ENCODE results near the gene SREBF2. TPM values are rescaled to one million over a fixed set of nuclear protein-coding genes. Genes with fewer than 3 reads are reported as not detected.

The SREBF2 gene
- total and polyA plus RNA-seq, 2 donors (not counting 3 experiments of a cell fraction or from before 2014, with no cell fraction given) = 101 to 136 TPM

DNA sequence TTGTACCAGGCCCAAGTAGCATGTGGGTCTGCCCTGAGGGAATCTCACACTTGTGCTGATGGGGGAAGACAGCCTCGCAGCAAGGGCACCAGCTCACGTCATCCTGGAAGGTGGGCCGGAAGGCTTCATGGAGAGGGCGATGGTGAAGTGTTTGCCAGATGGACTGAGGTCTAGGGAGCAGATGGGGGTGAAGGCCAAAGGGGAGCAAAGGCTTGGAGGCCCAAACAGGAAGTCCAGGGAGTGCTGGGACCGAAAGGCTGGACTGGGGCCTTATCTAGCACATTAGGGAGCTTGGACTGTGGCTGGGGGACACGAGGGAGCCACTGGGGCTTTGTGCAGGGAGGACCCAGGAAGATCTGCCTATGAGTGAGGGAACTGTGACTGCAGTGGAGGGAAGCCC, 94.9 kb downstream of the SREBF2 start:
- TF ChIP-seq EZH2 (IDR thresholded peaks at IDR 0.05; ENCODE audit: borderline replicate concordance, low read depth, low read length, severe bottlenecking) = no peak
- TF ChIP-seq JUN (IDR thresholded peaks at IDR 0.05; ENCODE audit: borderline replicate concordance, insufficient read depth, insufficient read length, low read depth) = no peak
- no peak for TF ChIP-seq GATA2 (IDR thresholded peaks at IDR 0.05; ENCODE audit: insufficient read depth, insufficient read length, low read depth, low read length)
- no peak for TF ChIP-seq MYC (IDR thresholded peaks at IDR 0.05; ENCODE audit: low read depth, low read length)
- TF ChIP-seq FOS (IDR thresholded peaks at IDR 0.05; ENCODE audit: borderline replicate concordance, insufficient read depth, low read length) = no peak
- TF ChIP-seq, protein P1, sequence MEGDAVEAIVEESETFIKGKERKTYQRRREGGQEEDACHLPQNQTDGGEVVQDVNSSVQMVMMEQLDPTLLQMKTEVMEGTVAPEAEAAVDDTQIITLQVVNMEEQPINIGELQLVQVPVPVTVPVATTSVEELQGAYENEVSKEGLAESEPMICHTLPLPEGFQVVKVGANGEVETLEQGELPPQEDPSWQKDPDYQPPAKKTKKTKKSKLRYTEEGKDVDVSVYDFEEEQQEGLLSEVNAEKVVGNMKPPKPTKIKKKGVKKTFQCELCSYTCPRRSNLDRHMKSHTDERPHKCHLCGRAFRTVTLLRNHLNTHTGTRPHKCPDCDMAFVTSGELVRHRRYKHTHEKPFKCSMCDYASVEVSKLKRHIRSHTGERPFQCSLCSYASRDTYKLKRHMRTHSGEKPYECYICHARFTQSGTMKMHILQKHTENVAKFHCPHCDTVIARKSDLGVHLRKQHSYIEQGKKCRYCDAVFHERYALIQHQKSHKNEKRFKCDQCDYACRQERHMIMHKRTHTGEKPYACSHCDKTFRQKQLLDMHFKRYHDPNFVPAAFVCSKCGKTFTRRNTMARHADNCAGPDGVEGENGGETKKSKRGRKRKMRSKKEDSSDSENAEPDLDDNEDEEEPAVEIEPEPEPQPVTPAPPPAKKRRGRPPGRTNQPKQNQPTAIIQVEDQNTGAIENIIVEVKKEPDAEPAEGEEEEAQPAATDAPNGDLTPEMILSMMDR (IDR thresholded peaks at IDR 0.05; ENCODE audit: extremely low read depth in 1 of 2, insufficient read depth in 1 of 2, low read depth in 1 of 2, low read length in 2 of 2) = no peak
- TF ChIP-seq, protein P2, sequence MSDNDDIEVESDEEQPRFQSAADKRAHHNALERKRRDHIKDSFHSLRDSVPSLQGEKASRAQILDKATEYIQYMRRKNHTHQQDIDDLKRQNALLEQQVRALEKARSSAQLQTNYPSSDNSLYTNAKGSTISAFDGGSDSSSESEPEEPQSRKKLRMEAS (IDR thresholded peaks at IDR 0.05; ENCODE audit: insufficient read depth, insufficient read length) = no peak
- FAIRE-seq = no peak

More for the DNA sequence above, 94.9 kb downstream of the SREBF2 start:
- dilution Hi-C loops (cut with MboI; ENCODE audit: extremely low pct_ligation_motif_present, low sequenced_read_pairs) (no loop called here), intact Hi-C loops (cut with micrococcal nuclease) (loop anchor here (2.0 kb wide), 1 partner anchor 13 kb away; no protein-coding TSS in a partner anchor)
- Histone ChIP-seq H3K27ac (ENCODE audit: insufficient read depth, low read depth, low read length) (no peak overlapping the region), H3K9me3 (replicated peaks; ENCODE audit: control insufficient read depth, insufficient read depth, low read length) (no peaks in the 10 kb centered on the region), H2AFZ (ENCODE audit: low read depth, low read length) (no peak overlapping the region), H3K36me3 (ENCODE audit: control insufficient read depth in 2 of 2, extremely low read depth in 1 of 2, insufficient read depth in 2 of 2, low read length in 2 of 2) (no peaks in the 10 kb centered on the region), H3K9me1 (replicated peaks; ENCODE audit: control insufficient read depth, extremely low read depth, insufficient read depth, low read length) (no peaks in the 10 kb centered on the region), H3K4me2 (ENCODE audit: insufficient read depth, low read length) (no peak overlapping the region), H3K9ac (replicated peaks; ENCODE audit: extremely low read depth, insufficient read depth, low read length) (no peak overlapping the region), H3K4me1 (ENCODE audit: control insufficient read depth, extremely low read depth, insufficient read depth, low read length) (peaks cover 4% of the 10 kb centered on the region), H3K27me3 (ENCODE audit: control insufficient read depth in 2 of 2, insufficient read depth in 2 of 2, low read length in 2 of 2) (peaks cover 9 to 14% of the 10 kb centered on the region in 2 experiments), H3K79me2 (ENCODE audit: control insufficient read depth, insufficient read depth, low read length) (no peaks in the 10 kb centered on the region), H3K4me3 (replicated peaks in 1 of 3; ENCODE audit: insufficient read depth in 1 of 3, low read depth in 1 of 3, low read length in 3 of 3) (no peak overlapping the region), H4K20me1 (replicated peaks; ENCODE audit: control insufficient read depth, extremely low read depth, insufficient read depth, low read length) (no peaks in the 10 kb centered on the region)
- POLR2A ChIA-PET = no interaction called here
- CTCF ChIA-PET = interaction anchor here (1.4 to 5.6 kb wide), 2 partner anchors 13 to 42 kb away, joined by 3 to 62 read pairs; no protein-coding TSS in a partner anchor
- no TSS peak for BruUV-seq (replicated peaks)
- no peak for DNase-seq (ENCODE audit: low read depth, low spot score)

All from endothelial cell of umbilical vein (primary cell).